ENCODE measurements around the gene STX8.

Gene STX8

DNA sequence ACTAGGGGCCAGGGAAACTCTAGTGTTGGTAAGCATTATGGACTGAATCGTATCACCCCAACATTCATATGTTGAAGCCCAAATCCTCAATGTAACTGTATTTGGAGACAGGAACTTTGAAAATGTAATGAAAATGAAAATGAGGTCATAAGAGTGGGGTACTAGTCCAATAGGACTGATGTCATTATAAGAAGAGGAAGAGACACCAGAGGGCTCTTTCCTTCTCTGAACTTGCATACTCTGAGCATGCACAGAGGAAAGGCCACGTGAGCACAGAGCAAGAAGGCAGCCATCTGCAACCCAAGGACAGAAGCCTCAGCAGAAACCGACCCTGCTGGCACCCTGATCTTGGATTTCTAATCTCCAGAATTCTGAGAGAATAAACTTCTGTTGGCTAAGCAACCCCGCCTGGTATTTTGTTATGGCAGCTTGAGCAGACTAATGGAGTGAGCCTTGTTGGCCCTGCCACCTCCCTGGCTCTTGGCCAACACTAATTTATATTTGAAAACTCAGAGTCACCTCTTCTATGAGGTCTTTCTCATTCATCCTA lies 280.9 kb downstream of the STX8 start:
- Histone ChIP-seq H3K79me1 (ENCODE audit: low read depth, low read length) (no peaks in the 10 kb centered on the region), H3K9me3 (replicated peaks in 1 of 2; ENCODE audit: control insufficient read depth in 2 of 2, insufficient read depth in 1 of 2, low read depth in 1 of 2, low read length in 2 of 2) (no peaks in the 10 kb centered on the region), H2BK5ac (ENCODE audit: low read length) (no peak overlapping the region), H3K4me1 (ENCODE audit: control insufficient read depth in 2 of 2, insufficient read depth in 1 of 2, low read depth in 1 of 2, low read length in 2 of 2) (no peaks in the 10 kb centered on the region), H2BK12ac (ENCODE audit: low read length) (no peak overlapping the region), H3K4me2 (ENCODE audit: insufficient read depth, low read length, poor library complexity, severe bottlenecking) (no peak overlapping the region), H2BK15ac (ENCODE audit: low read length) (no peak overlapping the region), H4K8ac (ENCODE audit: low read depth, low read length) (no peak overlapping the region), H2BK120ac (ENCODE audit: low read depth, low read length) (no peak overlapping the region), H3K18ac (ENCODE audit: low read length) (no peak overlapping the region), H4K91ac (ENCODE audit: low read depth, low read length, poor library complexity) (no peak overlapping the region), H3K27ac (replicated peaks; ENCODE audit: low read length) (no peak overlapping the region), H3K27me3 (ENCODE audit: control insufficient read depth in 3 of 3, insufficient read depth in 3 of 3, low read depth in 1 of 3, low read length in 3 of 3) (no peaks in the 10 kb centered on the region), H3K4me3 (ENCODE audit: low read length in 2 of 2) (no peak overlapping the region), H3K4ac (ENCODE audit: low read length) (no peak overlapping the region), H3K14ac (ENCODE audit: low read length) (no peak overlapping the region), H3K36me3 (replicated peaks in 1 of 2; ENCODE audit: control insufficient read depth in 2 of 2, insufficient read depth in 2 of 2, low read length in 2 of 2) (no peaks in the 10 kb centered on the region), H3K23ac (ENCODE audit: low read depth, low read length, poor library complexity) (no peak overlapping the region), H3K9ac (ENCODE audit: low read depth, low read length, poor library complexity) (no peak overlapping the region), H2AK5ac (ENCODE audit: low read depth, low read length) (no peak overlapping the region), H2AFZ (ENCODE audit: low read length) (no peak overlapping the region)
- no CpG with 5 or more reads among the region's 4 CpGs for WGBS, 2 donors (ENCODE audit: extremely low coverage in 2 of 2, insufficient read length in 2 of 2, insufficient replicate concordance in 1 of 2)
- DNase-seq (ENCODE audit: low spot score) = no peak

DNA sequence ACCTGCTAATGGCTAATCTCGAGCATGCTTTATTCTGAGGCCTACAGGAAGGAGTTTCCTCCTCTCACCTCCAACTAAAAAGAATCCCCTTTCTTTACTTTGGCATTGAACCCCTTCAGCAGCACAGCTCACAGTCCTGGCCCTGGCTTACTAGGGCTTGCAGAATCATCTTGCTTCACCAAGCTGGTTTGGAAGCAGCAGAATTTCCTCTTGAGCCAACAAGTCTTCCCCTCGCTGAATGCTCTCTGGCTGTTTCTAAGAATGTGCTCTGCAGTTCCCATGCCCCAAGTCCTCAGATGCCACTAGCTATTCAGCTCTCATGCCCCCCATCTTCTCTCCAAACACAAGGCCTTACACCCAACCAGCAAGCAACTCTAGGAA lies 283.1 kb downstream of the STX8 start:
- Histone ChIP-seq H3K9me3 (replicated peaks in 1 of 2; ENCODE audit: control insufficient read depth in 2 of 2, insufficient read depth in 1 of 2, low read depth in 1 of 2, low read length in 2 of 2) (no peaks in the 10 kb centered on the region), H2BK15ac (ENCODE audit: low read length) (no peak overlapping the region), H3K36me3 (replicated peaks in 1 of 2; ENCODE audit: control insufficient read depth in 2 of 2, insufficient read depth in 2 of 2, low read length in 2 of 2) (no peaks in the 10 kb centered on the region), H2BK12ac (ENCODE audit: low read length) (no peak overlapping the region), H3K14ac (ENCODE audit: low read length) (no peak overlapping the region), H3K4me3 (ENCODE audit: low read length in 2 of 2) (no peak overlapping the region), H2AFZ (ENCODE audit: low read length) (no peak overlapping the region), H2AK5ac (ENCODE audit: low read depth, low read length) (no peak overlapping the region), H3K4me2 (ENCODE audit: insufficient read depth, low read length, poor library complexity, severe bottlenecking) (no peak overlapping the region), H3K27me3 (ENCODE audit: control insufficient read depth in 3 of 3, insufficient read depth in 3 of 3, low read depth in 1 of 3, low read length in 3 of 3) (no peaks in the 10 kb centered on the region), H2BK5ac (ENCODE audit: low read length) (no peak overlapping the region), H3K23ac (ENCODE audit: low read depth, low read length, poor library complexity) (no peak overlapping the region), H2BK120ac (ENCODE audit: low read depth, low read length) (no peak overlapping the region), H3K27ac (replicated peaks; ENCODE audit: low read length) (no peak overlapping the region), H3K4ac (ENCODE audit: low read length) (no peak overlapping the region), H3K9ac (ENCODE audit: low read depth, low read length, poor library complexity) (no peak overlapping the region), H3K18ac (ENCODE audit: low read length) (no peak overlapping the region), H3K4me1 (ENCODE audit: control insufficient read depth in 2 of 2, insufficient read depth in 1 of 2, low read depth in 1 of 2, low read length in 2 of 2) (no peaks in the 10 kb centered on the region), H4K8ac (ENCODE audit: low read depth, low read length) (no peak overlapping the region), H4K91ac (ENCODE audit: low read depth, low read length, poor library complexity) (no peak overlapping the region), H3K79me1 (ENCODE audit: low read depth, low read length) (no peaks in the 10 kb centered on the region)
- no CpG with 5 or more reads among the region's 2 CpGs for WGBS, 2 donors (ENCODE audit: extremely low coverage in 2 of 2, insufficient read length in 2 of 2, insufficient replicate concordance in 1 of 2)
- no peak for DNase-seq (ENCODE audit: low spot score)

DNA sequence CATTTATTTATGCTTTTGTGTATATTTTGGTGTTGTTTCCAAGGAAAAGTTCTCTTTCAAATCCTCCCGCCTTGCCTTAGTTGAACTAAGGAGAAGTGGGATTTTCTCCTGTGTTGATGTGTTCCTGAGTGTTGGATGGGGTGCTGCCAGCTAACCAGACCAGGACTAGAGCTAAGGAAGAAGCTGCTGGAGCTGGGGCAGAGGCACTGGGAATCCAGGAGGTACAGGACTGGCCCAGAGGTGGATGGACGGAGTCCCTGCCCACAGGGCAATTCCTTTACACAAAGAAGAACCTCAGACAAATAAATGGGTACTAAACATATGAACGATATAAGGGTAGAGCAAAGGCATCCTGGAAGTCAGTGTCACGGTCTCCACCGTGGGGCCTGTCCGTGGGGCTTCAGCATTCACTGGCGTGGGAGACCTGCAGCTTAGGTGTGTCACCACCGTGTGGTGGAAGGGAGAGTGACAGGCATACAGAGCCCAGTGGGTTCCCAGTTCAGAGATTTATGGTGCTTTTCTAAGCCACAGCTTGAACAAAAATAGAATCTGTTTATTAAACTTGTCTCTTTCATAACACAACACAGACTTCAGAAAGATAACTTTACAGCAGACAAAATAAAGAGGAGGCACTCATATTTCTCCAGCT lies 283.6 kb downstream of the STX8 start:
- no peaks in the 10 kb centered on the region for H3K79me1 ChIP-seq (ENCODE audit: low read depth, low read length)
- H3K9ac ChIP-seq (ENCODE audit: low read depth, low read length, poor library complexity) = no peak overlapping the region
- no peaks in the 10 kb centered on the region for H3K4me1 ChIP-seq (ENCODE audit: control insufficient read depth in 2 of 2, insufficient read depth in 1 of 2, low read depth in 1 of 2, low read length in 2 of 2)
- no peak for DNase-seq (ENCODE audit: low spot score)
- no CpG with 5 or more reads among the region's 8 CpGs for WGBS, 2 donors (ENCODE audit: extremely low coverage in 2 of 2, insufficient read length in 2 of 2, insufficient replicate concordance in 1 of 2)
- H2AK5ac ChIP-seq (ENCODE audit: low read depth, low read length) = no peak overlapping the region
- H2BK12ac ChIP-seq (ENCODE audit: low read length) = no peak overlapping the region
- H3K4me3 ChIP-seq (ENCODE audit: low read length in 2 of 2) = no peak overlapping the region
- no peak overlapping the region for H4K8ac ChIP-seq (ENCODE audit: low read depth, low read length)
- H3K4me2 ChIP-seq (ENCODE audit: insufficient read depth, low read length, poor library complexity, severe bottlenecking) = no peak overlapping the region
- no peak overlapping the region for H3K18ac ChIP-seq (ENCODE audit: low read length)
- H2AFZ ChIP-seq (ENCODE audit: low read length) = no peak overlapping the region
- no peak overlapping the region for H3K14ac ChIP-seq (ENCODE audit: low read length)
- H2BK120ac ChIP-seq (ENCODE audit: low read depth, low read length) = no peak overlapping the region
- no peaks in the 10 kb centered on the region for H3K36me3 ChIP-seq (replicated peaks in 1 of 2; ENCODE audit: control insufficient read depth in 2 of 2, insufficient read depth in 2 of 2, low read length in 2 of 2)
- no peak overlapping the region for H3K23ac ChIP-seq (ENCODE audit: low read depth, low read length, poor library complexity)
- no peak overlapping the region for H3K27ac ChIP-seq (replicated peaks; ENCODE audit: low read length)
- H2BK5ac ChIP-seq (ENCODE audit: low read length) = no peak overlapping the region
- H3K4ac ChIP-seq (ENCODE audit: low read length) = no peak overlapping the region
- no peak overlapping the region for H2BK15ac ChIP-seq (ENCODE audit: low read length)
- no peaks in the 10 kb centered on the region for H3K27me3 ChIP-seq (ENCODE audit: control insufficient read depth in 3 of 3, insufficient read depth in 3 of 3, low read depth in 1 of 3, low read length in 3 of 3)
- no peaks in the 10 kb centered on the region for H3K9me3 ChIP-seq (replicated peaks in 1 of 2; ENCODE audit: control insufficient read depth in 2 of 2, insufficient read depth in 1 of 2, low read depth in 1 of 2, low read length in 2 of 2)
- H4K91ac ChIP-seq (ENCODE audit: low read depth, low read length, poor library complexity) = no peak overlapping the region

GRCh38 chr17:9290226-9290613 lies 285.4 kb downstream of the STX8 start:
- WGBS, 2 donors (ENCODE audit: extremely low coverage in 2 of 2, insufficient read length in 2 of 2, insufficient replicate concordance in 1 of 2) = no CpG with 5 or more reads among the region's 7 CpGs
- Histone ChIP-seq H3K36me3 (replicated peaks in 1 of 2; ENCODE audit: control insufficient read depth in 2 of 2, insufficient read depth in 2 of 2, low read length in 2 of 2) (no peaks in the 10 kb centered on the region), H3K4me3 (ENCODE audit: low read length in 2 of 2) (no peak overlapping the region), H3K14ac (ENCODE audit: low read length) (no peak overlapping the region), H3K9ac (ENCODE audit: low read depth, low read length, poor library complexity) (no peak overlapping the region), H3K27ac (replicated peaks; ENCODE audit: low read length) (no peak overlapping the region), H3K79me1 (ENCODE audit: low read depth, low read length) (no peaks in the 10 kb centered on the region), H3K4me1 (ENCODE audit: control insufficient read depth in 2 of 2, insufficient read depth in 1 of 2, low read depth in 1 of 2, low read length in 2 of 2) (peaks cover 2 to 7% of the 10 kb centered on the region in 2 donors), H2BK15ac (ENCODE audit: low read length) (no peak overlapping the region), H3K27me3 (ENCODE audit: control insufficient read depth in 3 of 3, insufficient read depth in 3 of 3, low read depth in 1 of 3, low read length in 3 of 3) (no peaks in the 10 kb centered on the region), H4K91ac (ENCODE audit: low read depth, low read length, poor library complexity) (no peak overlapping the region), H3K4ac (ENCODE audit: low read length) (no peak overlapping the region), H3K18ac (ENCODE audit: low read length) (no peak overlapping the region), H3K9me3 (replicated peaks in 1 of 2; ENCODE audit: control insufficient read depth in 2 of 2, insufficient read depth in 1 of 2, low read depth in 1 of 2, low read length in 2 of 2) (no peaks in the 10 kb centered on the region), H2BK5ac (ENCODE audit: low read length) (no peak overlapping the region), H2AFZ (ENCODE audit: low read length) (no peak overlapping the region), H3K23ac (ENCODE audit: low read depth, low read length, poor library complexity) (no peak overlapping the region), H2BK120ac (ENCODE audit: low read depth, low read length) (no peak overlapping the region), H4K8ac (ENCODE audit: low read depth, low read length) (no peak overlapping the region), H3K4me2 (ENCODE audit: insufficient read depth, low read length, poor library complexity, severe bottlenecking) (no peak overlapping the region), H2AK5ac (ENCODE audit: low read depth, low read length) (no peak overlapping the region), H2BK12ac (ENCODE audit: low read length) (no peak overlapping the region)
- DNase-seq (ENCODE audit: low spot score) = no peak
